Stomach smooth muscle (tissue), 2 donors: ENCODE results near the gene ARHGAP18.

Experiments
- H3K27ac ChIP-seq: one replicate; pipeline ENCODE4 v1.7.0; 2013; ENCODE audit warnings: mild to moderate bottlenecking, low read length, inconsistent platforms
- H3K27me3 ChIP-seq, 2 donors: one replicate each; pipeline ENCODE4 v1.7.0; 2013; ENCODE audit warnings: low read length in 2 of 2; ENCODE audit not compliant: insufficient read depth in 2 of 2, control insufficient read depth in 1 of 2
- H3K36me3 ChIP-seq, 2 donors: one replicate each; pipeline ENCODE4 v1.7.0; 2013; ENCODE audit warnings: low read length in 2 of 2; ENCODE audit not compliant: control insufficient read depth in 2 of 2, insufficient read depth in 2 of 2
- H3K4me1 ChIP-seq: one replicate; pipeline ENCODE4 v1.7.0; 2013; ENCODE audit warnings: low read length; ENCODE audit not compliant: control insufficient read depth, insufficient read depth
- H3K4me3 ChIP-seq, 2 donors: one replicate each; pipeline ENCODE4 v1.7.0; 2013; ENCODE audit warnings: low read length in 2 of 2
- H3K9ac ChIP-seq, 2 donors: one replicate each; pipeline ENCODE4 v1.7.0; 2013; ENCODE audit warnings: low read length in 2 of 2, mild to moderate bottlenecking in 1 of 2
- H3K9me3 ChIP-seq, 2 donors: one replicate each; pipeline ENCODE4 v1.7.0; 2013; ENCODE audit warnings: low read length in 2 of 2; ENCODE audit not compliant: control insufficient read depth in 2 of 2
- donor health status: healthy.
- donor health status: Pancreatic carcinoma.

Gene ARHGAP18

GRCh38 chr6:129653746-129654145 lies 56.2 kb downstream of the ARHGAP18 start:
- Histone ChIP-seq H3K27ac (no peak overlapping the region), H3K9ac (no peak overlapping the region), H3K27me3 (no peaks in the 10 kb centered on the region), H3K36me3 (no peaks in the 10 kb centered on the region), H3K9me3 (no peaks in the 10 kb centered on the region), H3K4me3 (no peak overlapping the region), H3K4me1 (no peaks in the 10 kb centered on the region)

DNA sequence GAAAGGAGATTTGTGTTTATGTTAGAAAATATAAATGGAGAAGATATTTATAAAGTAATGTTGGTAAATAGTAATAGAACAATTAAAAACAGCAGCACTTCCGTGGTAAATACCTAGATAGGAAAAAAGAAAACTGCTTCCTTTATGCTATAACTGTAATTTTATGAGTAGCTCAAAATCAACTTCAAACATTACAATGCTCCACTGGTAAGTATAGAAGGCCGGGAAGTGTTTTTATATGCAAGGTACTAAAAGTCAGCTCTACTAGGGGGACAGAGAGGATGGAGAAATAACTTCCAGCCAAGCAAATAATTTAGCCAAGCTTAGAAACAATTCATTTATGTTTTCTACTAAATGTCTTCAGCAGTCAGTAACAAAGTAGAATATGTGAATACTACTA lies 56.7 kb downstream of the ARHGAP18 start:
- Histone ChIP-seq H3K27me3 (no peaks in the 10 kb centered on the region), H3K4me1 (no peaks in the 10 kb centered on the region), H3K9me3 (no peaks in the 10 kb centered on the region), H3K9ac (no peak overlapping the region), H3K27ac (no peak overlapping the region), H3K4me3 (no peak overlapping the region), H3K36me3 (no peaks in the 10 kb centered on the region)

DNA sequence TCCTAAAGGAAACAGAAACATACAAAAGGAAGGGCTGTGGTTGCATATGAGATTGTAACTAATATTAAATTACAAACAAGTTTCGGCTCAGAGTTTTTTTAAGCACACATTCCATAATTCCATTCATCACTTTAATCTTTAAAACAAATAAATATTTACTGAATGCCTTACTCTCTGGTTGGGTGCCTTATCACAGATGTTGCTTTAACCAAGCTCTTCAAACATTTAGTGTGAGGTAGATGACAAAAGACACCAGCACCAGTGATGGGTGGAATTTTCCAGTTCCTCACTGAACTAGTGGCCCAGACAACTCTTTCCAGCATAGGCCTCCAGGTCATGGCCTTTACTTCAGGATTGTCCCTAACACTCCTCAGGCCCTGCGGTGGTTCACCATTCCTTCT lies 58.7 kb downstream of the ARHGAP18 start:
- Histone ChIP-seq H3K4me1 (no peaks in the 10 kb centered on the region), H3K4me3 (no peak overlapping the region), H3K36me3 (no peaks in the 10 kb centered on the region), H3K9ac (no peak overlapping the region), H3K27ac (no peak overlapping the region), H3K27me3 (no peaks in the 10 kb centered on the region), H3K9me3 (no peaks in the 10 kb centered on the region)

DNA sequence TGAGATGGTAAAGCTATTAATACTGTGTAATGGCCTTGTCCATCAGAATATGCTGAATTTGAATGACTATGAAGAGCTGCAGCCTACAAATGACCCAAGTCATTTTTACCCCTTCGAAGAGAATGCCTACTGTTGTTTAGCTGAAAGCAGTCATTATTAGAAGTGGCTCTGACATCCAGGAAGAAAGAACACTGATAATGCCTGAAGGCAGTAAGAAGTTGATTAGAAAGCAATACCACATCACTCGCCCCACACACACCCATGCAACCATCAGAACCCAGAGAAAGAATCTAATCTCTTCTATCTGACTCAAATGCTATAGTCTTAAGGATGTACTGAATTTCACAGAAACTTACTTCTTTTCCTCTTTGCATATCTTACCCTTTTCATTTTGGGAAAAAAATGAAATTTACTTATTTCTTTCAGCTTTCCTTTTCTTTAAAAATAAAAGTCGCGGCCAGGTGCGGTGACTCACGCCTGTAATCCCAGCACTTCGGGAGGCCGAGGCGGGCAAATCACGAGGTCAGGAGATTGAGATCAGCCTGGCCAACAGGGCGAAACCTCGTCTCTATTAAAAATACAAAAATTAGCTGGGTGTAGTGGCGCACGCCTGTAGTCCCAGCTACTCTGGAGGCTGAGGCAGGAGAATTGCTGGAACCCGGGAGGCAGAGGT lies 61.0 kb downstream of the ARHGAP18 start:
- H3K9me3 ChIP-seq, result no peaks in the 10 kb centered on the region
- no peaks in the 10 kb centered on the region for H3K27me3 ChIP-seq
- no peak overlapping the region for H3K4me3 ChIP-seq
- no peak overlapping the region for H3K27ac ChIP-seq
- H3K9ac ChIP-seq, result no peak overlapping the region
- no peaks in the 10 kb centered on the region for H3K36me3 ChIP-seq
- no peaks in the 10 kb centered on the region for H3K4me1 ChIP-seq

DNA sequence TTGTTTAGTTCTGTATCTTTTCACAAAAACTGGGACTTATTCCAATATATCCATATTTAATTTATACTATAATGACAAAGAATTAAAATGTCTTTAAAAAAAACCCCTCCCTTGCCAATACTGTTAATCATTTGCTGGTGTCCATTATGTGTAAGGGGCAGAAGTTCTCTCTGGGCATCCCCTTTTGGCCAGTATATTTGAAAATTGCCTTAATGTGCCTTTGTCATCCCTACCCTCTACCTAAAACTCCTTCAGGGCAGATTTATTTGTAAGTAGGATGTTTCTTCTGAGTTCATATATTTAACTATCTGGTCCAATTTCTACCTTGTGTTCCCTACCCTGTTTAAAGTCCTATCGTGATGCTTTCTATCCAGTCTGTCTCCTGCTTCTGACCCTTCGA lies 62.9 kb downstream of the ARHGAP18 start:
- Histone ChIP-seq H3K27ac (no peak overlapping the region), H3K9me3 (no peaks in the 10 kb centered on the region), H3K4me3 (no peak overlapping the region), H3K9ac (no peak overlapping the region), H3K27me3 (no peaks in the 10 kb centered on the region), H3K4me1 (no peaks in the 10 kb centered on the region), H3K36me3 (no peaks in the 10 kb centered on the region)

DNA sequence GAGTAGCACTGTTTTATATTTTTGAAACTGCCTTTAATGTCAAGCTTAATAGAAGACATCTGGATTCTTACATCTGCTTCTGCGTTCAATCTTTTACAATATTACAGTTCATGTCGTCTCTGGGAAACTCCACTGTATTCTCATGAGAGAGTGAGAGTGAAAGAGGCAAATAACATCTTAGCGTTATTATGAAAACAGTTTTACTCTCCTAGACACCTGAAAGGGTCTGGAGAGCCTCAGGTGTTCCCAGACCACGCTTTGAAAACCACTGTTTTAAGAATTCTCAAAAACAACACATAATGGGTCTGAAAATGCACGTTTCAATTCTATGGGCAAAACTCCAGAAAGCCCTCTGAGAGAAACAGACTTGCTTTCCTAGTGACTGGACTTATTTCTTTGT lies 63.3 kb downstream of the ARHGAP18 start:
- Histone ChIP-seq H3K27me3 (no peaks in the 10 kb centered on the region), H3K36me3 (no peaks in the 10 kb centered on the region), H3K4me3 (no peak overlapping the region), H3K9me3 (no peaks in the 10 kb centered on the region), H3K9ac (no peak overlapping the region), H3K4me1 (no peaks in the 10 kb centered on the region), H3K27ac (no peak overlapping the region)

- Histone ChIP-seq H3K36me3 (no peaks in the 10 kb centered on the region), H3K27ac (no peak overlapping the region), H3K4me3 (no peak overlapping the region), H3K9ac (no peak overlapping the region), H3K27me3 (no peaks in the 10 kb centered on the region), H3K9me3 (no peaks in the 10 kb centered on the region), H3K4me1 (no peaks in the 10 kb centered on the region)
Observed at GRCh38 chr6:129645830-129646579, 64.0 kb downstream of the ARHGAP18 start.

DNA sequence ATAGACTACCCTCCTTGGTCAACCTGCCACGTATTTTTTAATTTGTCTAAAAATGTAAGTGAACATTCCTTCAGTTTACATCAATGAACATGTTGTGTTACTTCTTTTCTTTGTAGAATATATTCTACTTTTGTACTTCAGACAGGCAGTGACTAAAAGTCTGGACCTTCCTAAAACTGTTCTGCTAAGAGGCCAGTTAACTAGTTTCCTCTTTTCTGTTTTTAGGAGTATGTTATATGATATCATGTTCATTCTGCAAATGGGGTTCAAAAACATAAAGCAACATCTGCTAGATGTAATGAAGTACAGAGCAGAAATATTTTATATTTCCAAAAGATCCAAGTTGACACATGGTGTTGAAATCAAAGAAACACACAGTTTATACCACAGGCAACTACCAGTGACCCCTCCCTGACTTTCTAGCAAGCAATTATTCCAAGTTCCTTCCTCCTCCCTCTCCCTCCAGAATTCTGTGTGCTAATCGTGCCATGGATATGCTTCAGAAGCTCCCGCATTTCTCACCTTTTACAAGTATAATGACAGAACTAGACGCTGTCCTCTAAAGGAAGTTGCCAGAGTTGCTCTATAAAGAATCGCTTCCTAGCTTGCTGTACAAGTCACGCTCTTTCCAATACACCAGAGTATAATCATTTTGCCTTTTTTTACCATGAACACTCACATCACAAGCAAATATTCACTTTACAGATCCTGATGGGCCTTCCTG lies 64.7 kb downstream of the ARHGAP18 start:
- Histone ChIP-seq H3K27me3 (no peaks in the 10 kb centered on the region), H3K36me3 (no peaks in the 10 kb centered on the region), H3K27ac (no peak overlapping the region), H3K9ac (no peak overlapping the region), H3K9me3 (no peaks in the 10 kb centered on the region), H3K4me1 (no peaks in the 10 kb centered on the region), H3K4me3 (no peak overlapping the region)

- Histone ChIP-seq H3K9ac (no peak overlapping the region), H3K27me3 (no peaks in the 10 kb centered on the region), H3K4me3 (no peak overlapping the region), H3K4me1 (no peaks in the 10 kb centered on the region), H3K9me3 (no peaks in the 10 kb centered on the region), H3K36me3 (no peaks in the 10 kb centered on the region), H3K27ac (no peak overlapping the region)
Observed at GRCh38 chr6:129644567-129645015, 65.4 kb downstream of the ARHGAP18 start.

- no peak overlapping the region for H3K4me3 ChIP-seq
- no peaks in the 10 kb centered on the region for H3K9me3 ChIP-seq
- H3K27me3 ChIP-seq, result no peaks in the 10 kb centered on the region
- H3K36me3 ChIP-seq, result no peaks in the 10 kb centered on the region
- H3K27ac ChIP-seq, result no peak overlapping the region
- H3K9ac ChIP-seq, result no peak overlapping the region
- H3K4me1 ChIP-seq, result no peaks in the 10 kb centered on the region
Observed at GRCh38 chr6:129643968-129644367, 66.0 kb downstream of the ARHGAP18 start.
